GM18951 (cell line): Measurements from ENCODE around the gene ZBTB21.

Experiments used
- POLR2A ChIP-seq: IDR thresholded peaks from 4 replicates; pipeline ENCODE4 v1.6.1; 2011; ENCODE audit warnings: mild to moderate bottlenecking; ENCODE audit not compliant: insufficient read length, insufficient read depth; ENCODE audit errors: extremely low read depth
- in situ Hi-C: fragments of 300-500 bp; cut with MboI; formaldehyde crosslinking; loops from one replicate; pipeline ENCODE4 v1.12.0; 2022; ENCODE audit warnings: low sequenced_read_pairs, mixed read lengths, inconsistent platforms; ENCODE audit not compliant: unreplicated experiment

ZBTB21 gene

DNA sequence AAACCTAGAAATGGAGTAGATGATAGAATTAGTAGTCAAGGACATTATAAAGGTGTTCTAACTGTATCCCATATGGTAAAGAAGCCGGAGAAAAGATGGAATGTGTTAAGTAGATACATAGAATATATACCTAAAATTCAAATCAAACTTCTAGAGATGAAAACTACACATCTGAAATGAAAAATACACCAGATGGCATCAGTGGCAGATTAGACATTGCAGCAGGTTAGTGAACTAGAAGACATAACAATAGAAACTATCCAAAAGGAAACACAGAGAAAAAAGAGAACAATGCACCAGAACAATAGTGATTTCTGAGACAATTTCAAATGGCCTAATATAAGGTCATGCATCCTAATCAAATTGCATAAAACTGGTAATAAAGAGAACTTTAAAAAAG, 26.9 kb downstream of the ZBTB21 start:
- in situ Hi-C loops = no loop called here
- TF ChIP-seq POLR2A = no peak

- TF ChIP-seq POLR2A = no peak
- in situ Hi-C loops = no loop called here
These were observed 29.6 kb downstream of the ZBTB21 start for GRCh38 chr21:41980561-41980960.

- in situ Hi-C loops = no loop called here
These were observed 30.3 kb downstream of the ZBTB21 start for GRCh38 chr21:41979751-41980369.

DNA sequence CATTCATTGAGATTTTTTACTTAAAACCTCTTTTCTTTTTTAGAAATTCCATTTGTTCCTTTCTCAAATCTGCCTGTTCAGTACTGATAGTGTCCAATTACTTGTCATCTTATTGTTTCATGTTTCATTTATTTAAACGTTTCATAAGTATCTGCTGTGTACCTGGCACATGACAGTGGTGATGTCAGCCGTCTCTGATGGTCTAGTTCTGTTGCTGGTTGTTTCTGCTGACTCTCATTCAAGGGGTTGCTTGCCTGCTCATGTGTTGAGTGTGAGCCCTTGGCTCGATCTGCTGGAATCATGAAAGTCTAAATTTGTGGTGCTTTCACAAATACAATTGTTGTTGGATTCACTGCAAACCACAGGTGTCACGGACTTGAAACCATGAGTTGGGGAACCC, 30.8 kb downstream of the ZBTB21 start:
- no peak for TF ChIP-seq POLR2A
- in situ Hi-C loops = no loop called here

More at GRCh38 chr21:41979751-41980369, 30.3 kb downstream of the ZBTB21 start:
- no peak for TF ChIP-seq POLR2A

DNA sequence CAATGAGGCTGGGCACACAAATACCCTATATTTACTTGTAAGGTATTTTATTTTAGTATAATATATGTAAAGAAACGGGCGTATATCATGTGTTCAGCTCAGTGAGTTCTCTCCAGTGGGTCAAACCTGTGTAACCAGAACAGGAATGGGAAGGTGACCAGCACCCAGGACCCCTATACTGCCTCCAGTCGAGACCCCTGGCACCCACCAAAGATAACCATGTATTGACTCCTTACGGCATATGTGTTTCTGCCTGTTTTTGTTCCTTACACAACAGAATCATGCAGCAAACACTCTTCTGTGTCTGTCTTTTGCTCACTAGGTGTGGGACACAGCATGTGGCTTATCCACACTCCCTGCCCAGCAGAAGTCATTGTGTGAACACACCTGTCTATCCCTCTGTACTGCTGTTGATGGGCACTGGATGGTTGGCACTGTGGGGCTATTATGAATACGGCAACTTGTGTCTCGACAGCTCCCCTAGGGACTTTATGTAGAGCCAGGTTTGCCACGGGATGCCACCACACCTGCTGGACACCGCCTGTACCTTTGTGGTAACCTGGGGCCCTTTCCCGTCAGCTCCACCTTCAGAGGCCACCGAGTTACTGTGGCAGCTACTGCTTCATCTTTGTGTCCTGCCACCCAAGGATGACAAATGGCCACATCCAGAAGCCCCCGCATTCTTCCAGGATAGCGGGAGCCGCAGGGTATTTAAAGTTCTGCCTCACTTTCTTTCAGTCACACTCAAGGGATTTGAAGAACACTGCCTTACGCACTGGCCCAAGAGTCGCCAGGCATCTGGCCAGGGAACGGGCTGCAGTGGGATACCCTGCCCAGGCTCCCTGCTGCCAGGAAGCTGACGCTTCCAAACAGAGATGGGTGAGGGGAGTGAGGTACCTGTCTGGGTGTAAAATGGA, 32.9 kb downstream of the ZBTB21 start:
- in situ Hi-C loops = no loop called here
- TF ChIP-seq POLR2A = no peak

DNA sequence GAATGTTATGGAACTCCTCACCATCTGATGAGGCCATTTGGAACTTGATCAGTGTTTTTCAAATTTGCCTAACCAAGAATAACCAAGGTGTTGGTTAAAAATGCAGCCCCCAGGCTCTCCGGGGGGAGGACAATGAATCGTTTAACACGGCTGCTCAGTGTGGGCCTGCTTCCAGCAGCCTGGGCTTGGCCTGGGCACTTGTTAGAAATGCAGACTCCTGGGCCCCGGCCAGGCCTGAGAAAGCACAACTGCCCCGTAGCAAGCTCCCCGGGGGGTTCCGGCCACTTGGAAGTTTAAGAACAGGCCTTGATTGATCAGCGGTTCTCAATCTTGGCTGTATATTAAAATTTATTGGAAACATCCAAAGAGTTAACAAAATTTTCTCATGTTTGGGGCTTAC, 33.5 kb downstream of the ZBTB21 start:
- TF ChIP-seq POLR2A = no peak
- in situ Hi-C loops = no loop called here

DNA sequence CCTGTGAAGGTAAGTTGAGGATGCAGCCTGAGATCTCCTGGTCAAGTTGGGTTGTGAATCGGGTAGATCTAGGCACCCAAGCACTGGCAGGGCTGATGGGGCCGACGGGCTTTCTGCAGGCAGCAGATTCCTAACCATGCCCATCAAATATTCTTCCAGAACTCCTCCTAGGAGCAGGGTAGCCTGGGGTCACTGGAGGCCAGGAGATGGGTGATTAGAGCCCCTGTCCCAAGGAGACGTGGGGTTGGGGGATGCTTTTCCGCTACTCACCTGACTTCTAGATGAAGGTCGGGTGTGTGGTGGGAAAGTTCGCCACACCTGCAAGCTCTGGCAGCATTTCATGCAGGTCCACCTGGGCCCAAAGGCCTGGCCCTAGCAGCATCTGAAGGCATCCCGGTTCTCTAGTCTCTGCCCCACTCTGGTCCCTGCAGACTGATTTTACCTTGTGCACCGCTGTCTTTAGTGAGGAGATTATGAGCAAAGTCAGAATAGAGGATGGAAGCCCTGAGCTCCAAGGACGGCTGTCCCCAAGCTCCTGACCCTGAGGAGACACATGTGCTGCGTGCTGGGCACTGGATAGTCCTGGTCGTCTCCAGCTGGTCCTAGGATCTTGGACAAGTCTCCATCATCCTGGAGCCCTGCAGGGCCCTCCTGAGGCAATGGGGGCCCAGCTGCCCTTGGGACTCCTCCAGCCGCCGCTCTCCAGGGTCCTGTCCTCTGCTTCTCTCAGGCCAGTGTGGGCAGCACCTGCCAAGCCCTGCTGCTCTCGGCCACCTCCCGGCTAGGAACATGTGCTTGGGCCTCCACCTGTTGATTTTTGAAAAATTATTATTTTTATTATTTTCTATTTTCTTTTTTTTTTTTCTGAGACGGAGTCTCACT, 34.5 kb downstream of the ZBTB21 start:
- TF ChIP-seq POLR2A = no peak
- in situ Hi-C loops = no loop called here

DNA sequence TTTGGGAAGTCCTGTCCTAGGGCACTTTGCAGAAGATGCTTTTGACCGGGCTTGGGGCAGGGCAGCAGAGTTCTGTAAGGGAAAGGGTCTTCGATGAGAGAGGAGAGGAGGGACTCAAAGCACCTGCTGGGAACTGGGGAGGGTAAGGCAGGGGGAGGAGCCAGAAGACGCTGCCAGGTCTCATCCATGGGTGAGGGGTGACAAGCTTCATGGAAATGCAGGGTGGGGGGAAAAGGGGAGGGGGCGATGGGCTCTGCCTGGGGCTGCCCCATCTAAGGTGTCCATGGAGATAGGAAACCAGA, 35.5 kb downstream of the ZBTB21 start:
- in situ Hi-C loops = no loop called here
- TF ChIP-seq POLR2A = no peak

GRCh38 chr21:41973861-41974751, 36.1 kb downstream of the ZBTB21 start:
- in situ Hi-C loops = no loop called here
- TF ChIP-seq POLR2A = no peak

- in situ Hi-C loops = no loop called here
- TF ChIP-seq POLR2A = no peak
These were observed 36.7 kb downstream of the ZBTB21 start for GRCh38 chr21:41973427-41973831.

DNA sequence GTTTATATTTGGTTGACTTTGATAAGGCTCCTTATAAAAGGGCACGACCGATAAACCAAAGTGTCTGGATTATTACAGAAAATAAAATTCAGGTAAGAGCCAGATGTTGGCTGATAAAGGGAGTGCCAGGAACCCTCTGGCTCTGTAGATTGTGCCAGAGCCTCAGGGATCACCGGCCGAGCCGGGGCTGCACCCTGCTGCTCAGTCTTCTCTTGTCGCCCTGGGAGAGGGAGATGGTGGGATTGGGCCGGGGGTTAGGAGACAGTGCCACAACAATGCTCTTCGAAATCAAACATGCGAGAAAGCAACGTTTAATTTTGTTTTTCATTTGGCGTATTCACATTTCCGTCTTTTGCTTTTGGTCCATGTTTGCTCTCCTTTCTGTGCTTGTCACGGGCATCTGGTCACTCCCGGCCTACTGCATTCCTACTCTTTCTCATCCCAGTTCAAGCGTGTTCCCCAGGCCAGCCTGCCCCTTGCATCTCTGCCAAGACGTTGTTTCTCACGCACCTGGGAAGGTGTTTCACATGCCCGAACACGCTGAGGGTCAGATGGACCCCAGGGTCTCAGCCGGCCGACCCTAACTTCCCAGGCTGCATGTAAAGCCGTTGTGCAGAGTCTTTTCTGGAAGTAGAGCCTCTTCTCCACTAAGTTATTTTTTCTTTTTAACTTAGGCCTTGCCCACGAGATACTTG, 37.5 kb downstream of the ZBTB21 start:
- in situ Hi-C loops = no loop called here

DNA sequence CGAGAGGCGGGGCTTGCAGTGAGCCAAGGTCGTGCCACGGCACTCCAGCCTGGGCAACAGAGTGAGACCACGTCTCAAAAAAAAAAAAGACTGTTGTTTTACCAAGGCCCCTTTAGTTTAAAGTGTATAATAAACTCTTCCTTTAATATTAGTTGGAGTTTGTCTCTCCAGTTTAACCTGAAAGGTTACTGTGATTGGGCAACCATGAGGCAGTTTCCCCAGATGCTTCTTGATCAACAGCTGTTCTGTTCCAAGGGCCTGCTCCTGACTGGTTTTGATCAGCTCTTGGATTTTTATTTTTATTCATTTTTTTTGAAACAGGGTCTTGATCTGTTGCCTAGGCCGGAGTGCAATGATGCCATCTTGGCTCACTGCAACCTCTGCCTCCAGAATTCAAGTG, 38.3 kb downstream of the ZBTB21 start:
- TF ChIP-seq POLR2A = no peak

More for the DNA sequence above, 37.5 kb downstream of the ZBTB21 start:
- no peak for TF ChIP-seq POLR2A

More for the DNA sequence above, 38.3 kb downstream of the ZBTB21 start:
- in situ Hi-C loops = no loop called here
